PC-9 (cell line): Measurements from ENCODE around the gene SYNPO. TPM values are rescaled to one million over a fixed set of nuclear protein-coding genes. Genes with fewer than 3 reads are reported as not detected.

Experiments used
- BruUV-seq: library from RNA; stranded (reverse); fragments of 400-500 nt; replicated peaks from 2 replicates; lab custom pipeline; 2021; lab: Mats Ljungman, UMichigan
- CTCF ChIA-PET: fragments of 300-600 bp; sonication (Branson Sonifier 250); formaldehyde crosslinking; loops from one replicate; lab custom pipeline; 2022; ENCODE audit warnings: antibody characterized with exemption; lab: Charles Lee
- POLR2A ChIA-PET: fragments of 300-600 bp; sonication (Branson Sonifier 250); formaldehyde crosslinking; loops from one replicate; lab custom pipeline; 2022; ENCODE audit warnings: antibody characterized with exemption; ENCODE audit not compliant: unreplicated experiment; lab: Charles Lee
- DNase-seq, 2 experiments: peaks; one replicate each; pipeline versions ENCODE4 v3.0.0 to v3.0.0-alpha.2; 2015 to 2022; ENCODE audit warnings: mixed read lengths in 1 of 2
- H2AFZ ChIP-seq: fragments of 200-600 bp; sonication (generic); 2 replicates; pipeline ENCODE4 v1.8.1; 2017; ENCODE audit warnings: antibody characterized with exemption
- H3F3A ChIP-seq: fragments of 200-600 bp; sonication (generic); 2 replicates; pipeline ENCODE4 v1.8.1; 2017; ENCODE audit warnings: antibody characterized with exemption, mild to moderate bottlenecking, low read depth; ENCODE audit not compliant: insufficient read depth
- H3K27ac ChIP-seq: fragments of 200-600 bp; sonication (generic); 2 replicates; pipeline ENCODE4 v1.6.1; 2016; ENCODE audit warnings: mixed run types
- H3K27me3 ChIP-seq: fragments of 200-600 bp; sonication (generic); 2 replicates; pipeline ENCODE4 v1.6.1; 2016; ENCODE audit warnings: low read depth, mixed run types; ENCODE audit not compliant: insufficient read depth
- H3K36me3 ChIP-seq: fragments of 200-600 bp; sonication (generic); 2 replicates; pipeline ENCODE4 v1.6.1; 2016; ENCODE audit warnings: low read depth, mixed run types
- H3K4me1 ChIP-seq: fragments of 200-600 bp; sonication (generic); replicated peaks from 2 replicates; pipeline ENCODE4 v1.6.1; 2016; ENCODE audit warnings: mixed run types; ENCODE audit not compliant: insufficient read depth
- H3K4me2 ChIP-seq: fragments of 200-600 bp; sonication (generic); 2 replicates; pipeline ENCODE4 v1.6.1; 2017; ENCODE audit warnings: mixed run types
- H3K4me3 ChIP-seq: fragments of 200-600 bp; sonication (generic); 2 replicates; pipeline ENCODE4 v1.6.1; 2016; ENCODE audit warnings: mixed run types
- H3K79me2 ChIP-seq: fragments of 200-600 bp; sonication (generic); 2 replicates; pipeline ENCODE4 v1.6.1; 2017; ENCODE audit warnings: low read depth, mixed run types
- H3K9me2 ChIP-seq: fragments of 200-600 bp; sonication (generic); 2 replicates; pipeline ENCODE4 v1.8.1; 2017; ENCODE audit warnings: mild to moderate bottlenecking; ENCODE audit not compliant: insufficient read depth
- H3K9me3 ChIP-seq: fragments of 200-600 bp; sonication (generic); 2 replicates; pipeline ENCODE4 v1.8.1; 2016; ENCODE audit warnings: low read depth; ENCODE audit not compliant: insufficient read depth
- H4K20me1 ChIP-seq: fragments of 200-600 bp; sonication (generic); 2 replicates; pipeline ENCODE4 v1.8.1; 2017; ENCODE audit not compliant: insufficient read depth
- CTCF ChIP-seq: fragments of 200-600 bp; sonication (generic); conservative IDR thresholded peaks from 2 replicates; pipeline ENCODE4 v1.6.1; 2017; ENCODE audit warnings: mixed run types, antibody characterized with exemption, mild to moderate bottlenecking, moderate library complexity
- EZH2 ChIP-seq: fragments of 200-600 bp; sonication (generic); IDR thresholded peaks from 2 replicates; pipeline ENCODE4 v1.8.0; 2017; ENCODE audit warnings: antibody characterized with exemption, low read depth
- intact Hi-C: fragments of 100-400 bp; cut with micrococcal nuclease; formaldehyde crosslinking; loops from one replicate; pipeline ENCODE4 v1.10.0; 2022; ENCODE audit not compliant: unreplicated experiment
- total RNA-seq: library from RNA; stranded (reverse); gene quantifications from 2 replicates; pipeline ENCODE4 v1.2.3, GENCODE V29; 2021

SYNPO gene
- total RNA-seq, 1 experiment from 2014 or later, result 2.0 TPM

- no peak overlapping the region for H3K4me3 ChIP-seq
- no peaks in the 10 kb centered on the region for H3K9me2 ChIP-seq
- BruUV-seq, result no TSS peak
- H3K4me2 ChIP-seq, result no peak overlapping the region
- ChIA-PET CTCF (no interaction called here), POLR2A (interaction anchor here (0.6 to 0.7 kb wide), 2 partner anchors 84 to 123 kb away, joined by 3 to 8 read pairs; no protein-coding TSS in a partner anchor)
- H3K79me2 ChIP-seq, result no peaks in the 10 kb centered on the region
- no peaks in the 10 kb centered on the region for H3K9me3 ChIP-seq
- intact Hi-C loops, result loop anchor here (5.0 kb wide), 1 partner anchor 201 kb away; no protein-coding TSS in a partner anchor
- no peaks in the 10 kb centered on the region for H4K20me1 ChIP-seq
- no peaks in the 10 kb centered on the region for H3K36me3 ChIP-seq
- H3K27me3 ChIP-seq, result peaks cover 10% of the 10 kb centered on the region; the same call in 1 of the 2 replicates
- TF ChIP-seq EZH2 (no peak), CTCF (no peak)
- no peak overlapping the region for H2AFZ ChIP-seq
- no peak for DNase-seq
- H3K27ac ChIP-seq, result no peak overlapping the region
- H3F3A ChIP-seq, result no peaks in the 10 kb centered on the region
- H3K4me1 ChIP-seq, result no peaks in the 10 kb centered on the region
These were observed 17.7 kb downstream of the SYNPO start for GRCh38 chr5:150658121-150658520.

- Histone ChIP-seq H3K27me3 (peaks cover 10% of the 10 kb centered on the region; the same call in 1 of the 2 replicates), H3K9me2 (no peaks in the 10 kb centered on the region), H3K9me3 (no peaks in the 10 kb centered on the region), H3K79me2 (no peaks in the 10 kb centered on the region), H3K36me3 (no peaks in the 10 kb centered on the region), H3K27ac (no peak overlapping the region), H3F3A (no peaks in the 10 kb centered on the region), H3K4me1 (no peaks in the 10 kb centered on the region), H4K20me1 (no peaks in the 10 kb centered on the region), H2AFZ (no peak overlapping the region), H3K4me3 (no peak overlapping the region), H3K4me2 (no peak overlapping the region)
- TF ChIP-seq CTCF (no peak), EZH2 (no peak)
- ChIA-PET CTCF (no interaction called here), POLR2A (interaction anchor here (0.6 kb wide), 1 partner anchor 124 kb away, joined by 3 read pairs; no protein-coding TSS in a partner anchor)
- no peak for DNase-seq
- no TSS peak for BruUV-seq
- intact Hi-C loops, result loop anchor here (5.0 kb wide), 1 partner anchor 201 kb away; no protein-coding TSS in a partner anchor
These were observed 18.3 kb downstream of the SYNPO start for GRCh38 chr5:150658699-150659265.

GRCh38 chr5:150659360-150660107 lies 19.1 kb downstream of the SYNPO start:
- Histone ChIP-seq H3K4me2 (no peak overlapping the region), H4K20me1 (no peaks in the 10 kb centered on the region), H3K9me2 (no peaks in the 10 kb centered on the region), H3F3A (no peaks in the 10 kb centered on the region), H3K36me3 (no peaks in the 10 kb centered on the region), H3K4me1 (no peaks in the 10 kb centered on the region), H3K79me2 (no peaks in the 10 kb centered on the region), H2AFZ (no peak overlapping the region), H3K4me3 (no peak overlapping the region), H3K9me3 (no peaks in the 10 kb centered on the region), H3K27me3 (peaks cover 15% of the 10 kb centered on the region), H3K27ac (no peak overlapping the region)
- intact Hi-C loops, result loop anchor here (5.0 kb wide), 1 partner anchor 202 kb away; no protein-coding TSS in a partner anchor
- TF ChIP-seq CTCF, result no peak
- TF ChIP-seq EZH2, result no peak
- POLR2A ChIA-PET, result no interaction called here
- no TSS peak for BruUV-seq
- CTCF ChIA-PET, result interaction anchor here (0.6 kb wide), 1 partner anchor 13 kb away, joined by 4 read pairs; no protein-coding TSS in a partner anchor
- DNase-seq, result no peak
